ENCODE results near the gene WIPI1.
"Not testable (repeated sequence)": the region's sequence is repeated elsewhere in the genome, so short reads cannot be mapped to it uniquely, and the experiment has no call there.

DNA sequence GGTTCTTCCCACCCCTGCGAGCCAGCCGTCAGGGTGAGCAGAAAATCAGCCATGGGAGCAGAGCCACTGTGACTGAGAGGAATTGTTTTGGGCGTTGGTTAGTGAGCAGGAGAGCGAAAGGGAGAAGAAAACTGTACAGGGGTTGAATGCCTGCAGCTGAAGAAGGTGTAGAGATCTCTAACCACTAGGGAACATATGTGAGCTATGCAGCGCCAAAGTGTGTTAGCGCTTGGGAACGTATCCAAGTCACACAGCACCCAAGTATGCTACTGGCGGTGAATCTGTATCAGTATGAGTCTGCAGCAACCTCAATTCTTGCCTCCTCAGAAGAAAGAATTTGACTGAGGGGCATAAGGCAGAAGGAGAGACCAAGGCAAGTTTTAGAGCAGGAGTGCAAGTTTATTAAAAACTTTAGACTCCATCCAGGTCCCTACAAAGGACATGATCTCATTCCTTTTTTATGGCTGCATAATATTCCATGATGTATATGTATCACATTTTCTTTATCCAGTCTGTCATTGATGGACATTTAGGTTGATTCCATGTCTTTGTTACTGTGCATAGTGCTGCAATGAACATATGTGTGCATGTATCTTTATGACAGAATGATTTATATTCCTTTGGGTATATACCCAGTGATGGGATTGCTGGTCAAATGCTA is 35.2 kb upstream of the WIPI1 start:
- TF ChIP-seq, protein P1, sequence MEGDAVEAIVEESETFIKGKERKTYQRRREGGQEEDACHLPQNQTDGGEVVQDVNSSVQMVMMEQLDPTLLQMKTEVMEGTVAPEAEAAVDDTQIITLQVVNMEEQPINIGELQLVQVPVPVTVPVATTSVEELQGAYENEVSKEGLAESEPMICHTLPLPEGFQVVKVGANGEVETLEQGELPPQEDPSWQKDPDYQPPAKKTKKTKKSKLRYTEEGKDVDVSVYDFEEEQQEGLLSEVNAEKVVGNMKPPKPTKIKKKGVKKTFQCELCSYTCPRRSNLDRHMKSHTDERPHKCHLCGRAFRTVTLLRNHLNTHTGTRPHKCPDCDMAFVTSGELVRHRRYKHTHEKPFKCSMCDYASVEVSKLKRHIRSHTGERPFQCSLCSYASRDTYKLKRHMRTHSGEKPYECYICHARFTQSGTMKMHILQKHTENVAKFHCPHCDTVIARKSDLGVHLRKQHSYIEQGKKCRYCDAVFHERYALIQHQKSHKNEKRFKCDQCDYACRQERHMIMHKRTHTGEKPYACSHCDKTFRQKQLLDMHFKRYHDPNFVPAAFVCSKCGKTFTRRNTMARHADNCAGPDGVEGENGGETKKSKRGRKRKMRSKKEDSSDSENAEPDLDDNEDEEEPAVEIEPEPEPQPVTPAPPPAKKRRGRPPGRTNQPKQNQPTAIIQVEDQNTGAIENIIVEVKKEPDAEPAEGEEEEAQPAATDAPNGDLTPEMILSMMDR (IDR thresholded peaks at IDR 0.05), result not testable (repeated sequence)
- TF ChIP-seq POLR2A (IDR thresholded peaks at IDR 0.05), result not testable (repeated sequence)

Measured in Peyer's patch (tissue), 4 donors.